Hepatocyte (in vitro differentiated cells): ENCODE data around the gene CCDC68.

ENCODE experiments used
- EZH2 ChIP-seq: fragments of 200-600 bp; sonication (generic); IDR thresholded peaks from 2 replicates; pipeline ENCODE4 v1.6.1; 2016; ENCODE audit warnings: antibody characterized with exemption, mild to moderate bottlenecking, borderline replicate concordance
- TF ChIP-seq, protein P1 (sequence below): fragments of 200-600 bp; sonication (generic); IDR thresholded peaks from 2 replicates; pipeline ENCODE4 v1.5.1; 2016; ENCODE audit warnings: antibody characterized with exemption, mild to moderate bottlenecking; ENCODE audit not compliant: poor library complexity

DNA sequence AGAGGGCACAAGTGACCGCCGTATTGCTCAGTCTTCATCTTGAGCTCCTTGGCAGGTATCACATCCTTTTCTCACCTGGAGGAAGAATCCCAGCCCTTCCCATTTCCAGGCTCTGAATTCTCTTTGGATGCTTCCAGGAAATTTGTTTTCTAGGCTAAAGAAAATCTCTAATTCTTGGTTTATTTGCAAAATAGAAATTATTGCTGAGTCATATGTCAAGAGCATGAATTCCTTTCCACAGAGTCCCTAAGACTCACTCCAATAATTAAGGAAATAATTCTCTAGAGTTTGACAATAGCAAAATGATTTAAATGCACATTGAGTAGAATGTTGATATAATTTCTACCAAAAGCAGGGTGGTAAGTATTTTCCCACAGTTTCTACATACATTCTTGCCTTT is 16.3 kb upstream of the CCDC68 start:
- TF ChIP-seq, protein P1, sequence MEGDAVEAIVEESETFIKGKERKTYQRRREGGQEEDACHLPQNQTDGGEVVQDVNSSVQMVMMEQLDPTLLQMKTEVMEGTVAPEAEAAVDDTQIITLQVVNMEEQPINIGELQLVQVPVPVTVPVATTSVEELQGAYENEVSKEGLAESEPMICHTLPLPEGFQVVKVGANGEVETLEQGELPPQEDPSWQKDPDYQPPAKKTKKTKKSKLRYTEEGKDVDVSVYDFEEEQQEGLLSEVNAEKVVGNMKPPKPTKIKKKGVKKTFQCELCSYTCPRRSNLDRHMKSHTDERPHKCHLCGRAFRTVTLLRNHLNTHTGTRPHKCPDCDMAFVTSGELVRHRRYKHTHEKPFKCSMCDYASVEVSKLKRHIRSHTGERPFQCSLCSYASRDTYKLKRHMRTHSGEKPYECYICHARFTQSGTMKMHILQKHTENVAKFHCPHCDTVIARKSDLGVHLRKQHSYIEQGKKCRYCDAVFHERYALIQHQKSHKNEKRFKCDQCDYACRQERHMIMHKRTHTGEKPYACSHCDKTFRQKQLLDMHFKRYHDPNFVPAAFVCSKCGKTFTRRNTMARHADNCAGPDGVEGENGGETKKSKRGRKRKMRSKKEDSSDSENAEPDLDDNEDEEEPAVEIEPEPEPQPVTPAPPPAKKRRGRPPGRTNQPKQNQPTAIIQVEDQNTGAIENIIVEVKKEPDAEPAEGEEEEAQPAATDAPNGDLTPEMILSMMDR: no peak
- TF ChIP-seq EZH2: no peak
